DMS 273 (cell line): ENCODE results near the gene WBP1L.
"Not testable (repeated sequence)": the region's sequence is repeated elsewhere in the genome, so short reads cannot be mapped to it uniquely, and the experiment has no call there.

Experiments used
- DNase-seq: peaks from one replicate; lab custom pipeline; 2025; ENCODE audit not compliant: unreplicated experiment; lab: John Stamatoyannopoulos, UW

WBP1L gene

GRCh38 chr10:102802920-102803534, 59.3 kb downstream of the WBP1L start:
- DNase-seq, result no peak

DNA sequence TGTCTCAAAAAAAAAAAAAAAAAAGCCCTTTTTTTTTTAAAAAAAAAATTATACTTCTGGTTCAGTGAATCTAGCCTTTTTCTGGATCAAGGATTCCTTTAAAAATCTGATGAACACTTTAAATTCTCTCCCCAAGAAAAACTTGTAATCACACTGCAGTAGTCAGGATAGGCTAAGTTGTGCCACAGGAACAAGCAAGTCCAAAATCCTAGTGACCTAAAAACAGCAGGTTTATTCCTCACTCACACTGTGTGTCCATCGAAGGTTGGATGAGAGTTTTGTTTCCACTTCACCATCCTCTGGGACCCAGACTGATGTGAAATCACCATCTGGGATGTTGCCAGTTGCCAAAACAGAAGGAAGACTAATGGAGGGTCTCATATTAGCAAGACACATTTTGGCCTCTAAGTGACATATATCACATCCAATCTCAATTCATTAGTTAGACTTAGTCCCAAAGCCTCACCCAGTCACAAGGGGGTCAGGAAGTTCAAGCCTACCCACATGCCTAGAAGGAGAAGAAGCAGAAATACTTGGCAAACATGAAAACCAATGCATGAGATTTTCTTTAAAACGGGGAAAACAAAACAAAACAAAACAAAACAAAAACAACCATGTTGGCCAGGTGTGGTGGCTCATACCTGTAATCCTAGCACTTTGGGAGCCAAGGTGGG, 60.8 kb downstream of the WBP1L start:
- no peak for DNase-seq

DNA sequence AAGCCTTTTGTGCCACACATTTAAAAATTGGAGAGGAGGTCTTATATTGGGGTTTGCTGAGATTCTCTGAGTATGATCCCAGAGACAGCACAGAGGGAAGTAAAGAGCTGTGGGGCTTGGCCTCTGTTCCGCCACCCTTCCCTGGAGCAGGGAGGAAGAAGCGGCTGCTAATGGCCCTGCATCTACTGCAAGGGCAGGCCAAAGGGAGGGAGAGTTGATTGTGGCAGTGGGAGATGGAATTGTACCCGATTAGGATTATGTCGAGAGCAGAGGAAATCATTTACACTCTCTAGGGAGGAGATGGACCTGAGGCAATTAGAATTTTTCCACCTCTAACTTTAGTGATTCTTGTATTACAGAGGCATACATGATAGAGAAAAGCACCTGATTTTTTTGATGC, 64.6 kb downstream of the WBP1L start:
- DNase-seq, result no peak

- DNase-seq, result no peak
Observed at GRCh38 chr10:102811346-102811745, 67.6 kb downstream of the WBP1L start.

- no peak for DNase-seq
Observed at GRCh38 chr10:102812231-102812876, 68.6 kb downstream of the WBP1L start.

- DNase-seq, result no peak
Observed at GRCh38 chr10:102813017-102813541, 69.3 kb downstream of the WBP1L start.

DNA sequence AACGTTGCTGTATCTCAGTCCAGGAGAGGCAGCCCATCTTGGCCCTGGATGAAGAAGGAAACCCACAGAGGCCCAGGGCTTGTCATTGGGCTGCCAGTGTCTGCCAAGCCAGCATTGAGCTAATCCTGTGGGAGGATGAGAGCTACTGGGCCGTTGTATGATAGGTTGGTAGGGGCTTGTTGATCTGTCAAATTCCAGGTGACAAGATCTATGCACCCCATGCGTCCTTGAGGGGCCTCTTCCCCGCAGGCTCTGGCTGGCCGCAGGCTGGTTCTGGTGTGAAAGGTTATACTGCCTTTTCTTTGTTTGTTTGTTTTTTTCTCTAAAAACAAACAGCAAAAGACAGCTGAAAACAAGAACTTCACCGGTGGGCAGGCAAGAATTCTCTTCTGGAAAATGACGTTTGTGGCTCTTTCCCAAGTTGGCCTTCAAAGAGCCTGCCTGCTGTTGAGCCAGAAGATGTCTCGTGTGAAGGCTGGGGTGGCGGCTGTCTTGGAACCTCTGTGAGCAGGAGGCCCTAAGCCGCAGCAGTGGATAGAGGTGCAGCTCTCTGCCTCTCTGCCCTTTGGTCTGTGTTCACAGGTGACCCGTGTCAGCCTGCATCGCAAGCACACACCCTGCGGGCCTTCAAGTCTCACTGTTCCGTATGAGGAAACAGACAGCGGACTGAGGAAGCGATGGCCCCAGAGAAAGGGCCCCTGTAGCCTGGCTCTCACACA, 70.1 kb downstream of the WBP1L start:
- DNase-seq, result no peak

DNA sequence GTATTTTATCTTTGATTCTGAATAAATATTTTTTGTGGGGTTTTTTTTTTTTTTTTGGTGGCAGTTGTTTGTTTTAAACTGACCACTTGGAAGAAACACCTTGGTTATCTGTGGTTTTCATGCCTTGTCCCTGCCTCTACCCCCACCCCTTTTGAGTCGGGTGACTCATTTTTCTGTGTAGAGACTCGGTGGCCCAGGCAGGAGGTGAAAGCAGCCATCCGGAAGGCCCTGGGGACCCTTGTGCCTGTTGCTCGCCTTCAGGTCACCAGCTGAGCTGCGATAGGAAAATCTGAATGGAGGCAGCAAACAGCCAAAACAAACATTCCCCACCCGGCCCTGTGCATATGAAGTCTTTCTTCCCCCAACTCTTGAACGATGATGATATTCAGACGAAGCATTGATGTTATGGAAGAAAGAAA, 70.7 kb downstream of the WBP1L start:
- no peak for DNase-seq

- DNase-seq, result no peak
Observed at GRCh38 chr10:102814873-102815661, 71.3 kb downstream of the WBP1L start.

DNA sequence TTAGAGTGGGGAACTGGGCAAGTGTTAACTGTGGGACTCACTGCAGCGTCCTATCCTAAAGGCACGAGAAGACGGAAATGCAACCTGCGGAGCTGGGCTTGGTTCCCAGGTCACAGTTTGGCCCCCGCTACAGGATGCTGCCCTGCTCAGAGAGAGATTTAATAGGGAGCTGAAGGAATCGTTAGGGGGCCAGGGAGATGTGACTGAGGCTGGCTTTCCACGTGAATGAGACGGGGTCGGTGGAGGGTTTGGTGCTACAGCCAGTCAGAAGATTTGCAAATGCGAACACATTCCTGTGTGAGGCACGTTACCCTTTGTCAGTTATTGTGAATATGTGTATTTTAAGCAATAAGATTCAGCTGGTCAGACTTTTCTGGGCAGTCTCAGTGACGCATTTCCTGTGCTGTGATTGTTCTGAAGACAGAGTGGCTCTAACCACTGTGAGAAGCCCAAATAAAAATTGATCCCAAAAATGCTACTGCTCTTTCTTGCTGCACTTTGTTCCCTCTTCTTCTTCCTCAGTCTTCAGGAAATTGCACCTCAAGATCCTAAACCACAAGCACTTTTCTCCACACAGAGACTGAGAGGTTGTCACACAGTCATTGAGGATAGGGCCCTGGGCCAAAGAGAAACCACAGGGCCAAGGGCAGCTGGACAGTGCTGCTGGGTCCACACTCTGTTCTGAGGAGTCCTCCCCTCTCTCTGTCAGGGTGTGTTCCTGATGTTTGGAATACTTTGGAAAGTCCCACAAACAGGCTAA, 72.2 kb downstream of the WBP1L start:
- no peak for DNase-seq

DNA sequence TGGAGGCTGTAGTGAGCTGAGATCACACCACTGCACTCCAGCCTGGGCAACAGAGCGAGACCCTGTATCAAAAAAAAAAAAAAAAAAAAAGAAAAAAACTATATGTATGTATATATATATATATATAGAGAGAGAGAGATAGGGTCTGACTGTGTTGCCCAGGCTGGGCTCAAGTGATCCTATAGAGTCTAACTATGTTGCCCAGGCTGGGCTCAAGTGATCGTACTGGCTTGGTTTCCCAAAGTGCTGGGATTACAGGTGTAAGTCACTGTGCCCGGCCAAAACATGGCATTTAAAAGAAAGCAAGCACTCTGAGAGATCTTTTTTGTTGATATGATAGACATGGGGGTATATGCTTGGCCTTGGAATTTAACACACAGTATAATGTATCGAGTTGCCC, 73.4 kb downstream of the WBP1L start:
- DNase-seq, result no peak

- DNase-seq, result no peak
Observed at GRCh38 chr10:102819054-102819453, 75.3 kb downstream of the WBP1L start.

DNA sequence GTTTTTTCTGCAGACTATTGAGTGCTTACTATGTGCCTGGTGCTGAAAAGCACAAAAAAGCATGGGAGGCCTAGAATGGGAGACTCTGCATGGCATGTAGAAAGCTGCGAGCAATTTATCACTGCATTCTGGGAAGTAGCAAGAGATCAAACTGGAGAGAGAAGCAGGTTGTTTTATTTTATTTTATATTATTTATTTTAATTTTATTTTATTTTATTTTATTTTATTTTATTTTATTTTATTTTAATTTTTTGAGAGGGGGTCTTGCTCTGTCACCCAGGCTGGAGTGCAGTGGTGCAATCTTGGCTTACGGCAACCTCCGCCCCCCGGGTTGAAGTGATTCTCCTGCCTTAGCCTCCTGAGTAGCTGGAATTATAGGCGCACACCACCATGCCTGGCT, 76.3 kb downstream of the WBP1L start:
- DNase-seq, result not testable (repeated sequence)

GRCh38 chr10:102822222-102822621, 78.5 kb downstream of the WBP1L start:
- DNase-seq, result no peak

- no peak for DNase-seq
Observed at GRCh38 chr10:102824664-102825063, 80.9 kb downstream of the WBP1L start.

GRCh38 chr10:102826148-102826796, 82.5 kb downstream of the WBP1L start:
- no peak for DNase-seq

DNA sequence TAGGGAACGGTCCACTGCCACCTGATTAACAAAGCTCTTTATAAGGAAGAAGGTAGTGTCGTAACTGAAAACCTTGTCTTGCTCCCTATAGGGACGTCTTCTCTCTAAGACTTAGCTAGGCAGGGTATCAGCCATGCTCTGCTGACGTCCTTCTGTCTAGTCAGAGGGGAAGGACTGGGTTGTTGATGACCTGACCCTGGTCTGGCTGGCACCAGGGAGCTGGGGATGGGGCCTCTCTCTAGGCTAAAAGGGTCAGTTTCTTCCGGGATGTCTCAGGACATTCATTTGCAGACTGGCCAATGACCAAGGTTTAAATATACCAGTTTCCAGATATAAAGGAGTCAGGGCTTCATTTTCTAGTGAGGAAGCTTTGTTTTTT, 83.8 kb downstream of the WBP1L start:
- DNase-seq, result no peak

- DNase-seq, result no peak
Observed at GRCh38 chr10:102831322-102832071, 87.7 kb downstream of the WBP1L start.

DNA sequence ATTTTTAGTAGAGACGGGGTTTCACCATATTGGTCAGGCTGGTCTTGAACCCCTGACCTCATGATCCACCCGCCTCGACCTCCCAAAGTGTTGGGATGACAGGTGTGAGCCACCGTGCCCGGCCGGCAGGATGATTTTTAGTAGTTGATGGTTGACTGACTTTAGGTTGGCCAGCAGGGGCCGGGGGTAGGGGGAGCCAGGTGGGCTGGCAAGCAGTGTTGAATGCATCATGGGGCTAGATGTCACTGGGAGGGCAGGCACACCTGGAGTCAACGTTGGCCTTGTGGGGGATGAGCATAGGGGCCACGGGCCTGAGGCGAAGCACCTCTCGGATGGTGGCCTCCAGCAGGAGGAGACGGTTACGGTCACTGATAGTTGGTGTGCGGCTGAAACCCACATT, 88.5 kb downstream of the WBP1L start:
- DNase-seq, result no peak
